Measurements from ENCODE around the gene SOX13. TPM values are rescaled to one million over a fixed set of nuclear protein-coding genes. Genes with fewer than 3 reads are reported as not detected.

SOX13 gene
- total and polyA plus RNA-seq, 10 of the 15 experiments (the other 5 are each of a cell fraction or from before 2014, with no cell fraction given), result 0.04 to 0.31 (median 0.11) TPM; not detected in 7

DNA sequence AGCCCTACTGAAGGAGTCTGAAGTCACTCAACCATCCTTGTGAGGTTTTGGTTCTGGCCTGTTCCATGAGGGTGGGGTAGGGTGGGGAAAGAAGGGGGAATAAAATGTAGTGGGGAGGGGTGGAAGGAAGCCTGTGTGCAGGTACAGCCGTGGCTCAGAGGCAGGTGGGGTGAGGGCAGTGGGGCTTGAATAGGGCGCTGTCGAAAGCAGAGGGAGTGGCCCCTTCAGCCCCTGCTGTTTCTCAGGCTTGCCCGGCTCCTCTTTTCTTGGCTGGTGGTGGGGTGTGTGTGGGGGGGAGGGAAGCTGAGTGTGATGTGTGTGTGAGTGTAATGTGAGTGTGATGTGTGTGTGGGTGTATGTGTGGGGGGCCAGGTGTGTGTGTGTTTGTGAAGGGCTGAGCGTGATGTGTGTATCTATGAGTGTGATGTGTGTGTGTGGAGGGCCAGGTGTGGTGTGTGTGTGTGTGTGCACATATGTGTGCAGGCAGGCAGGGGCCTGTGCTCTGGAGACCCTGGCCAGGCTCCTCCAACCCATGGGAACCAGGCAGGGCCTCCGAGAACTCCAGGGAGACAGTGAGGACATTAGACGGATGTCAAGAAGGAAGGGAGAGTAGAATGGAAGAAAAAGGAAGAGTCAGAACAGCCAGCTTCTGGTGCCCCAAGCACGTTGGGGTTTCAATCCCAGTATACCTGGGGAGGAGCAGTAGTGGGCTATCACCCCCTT lies 9.0 kb downstream of the SOX13 start (continued):
- TF ChIP-seq PAX5 (IDR thresholded peaks at IDR 0.05; ENCODE audit: borderline replicate concordance, low read depth, low read length) (no peak), PAX8 (IDR thresholded peaks at IDR 0.05) (no peak), ZNF217 (IDR thresholded peaks at IDR 0.05) (no peak), RAD51 (IDR thresholded peaks at IDR 0.05) (no peak)

DNA sequence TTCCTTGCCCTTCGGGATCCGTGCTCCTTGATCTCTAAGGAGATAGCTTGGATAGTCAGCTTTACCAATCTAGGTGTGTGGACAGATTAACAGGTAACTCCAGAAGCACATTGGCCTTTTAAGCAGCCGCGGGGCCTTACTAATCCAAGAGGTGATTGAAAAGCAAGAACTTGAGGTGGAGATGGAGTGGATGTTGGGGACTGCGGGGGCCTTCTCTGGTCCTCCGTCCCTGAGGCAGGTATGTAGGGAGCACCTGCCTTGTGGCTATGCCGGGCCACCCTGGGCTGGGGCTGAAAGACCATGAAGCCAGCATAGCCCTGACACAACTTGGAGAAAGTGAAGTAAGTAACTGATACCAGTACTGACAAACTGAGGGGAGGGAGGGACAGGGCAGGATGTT lies 10.6 kb downstream of the SOX13 start:
- no TSS peak for BruUV-seq (replicated peaks)
- H3K36me3 ChIP-seq (ENCODE audit: control insufficient read depth in 2 of 2, insufficient read depth in 2 of 2, low read length in 1 of 2), result no peaks in the 10 kb centered on the region
- H3K4me2 ChIP-seq (ENCODE audit: control insufficient read depth, insufficient read depth), result no peak overlapping the region
- ChIA-PET CTCF (no interaction called here), RAD21 (ENCODE audit: unreplicated experiment) (no interaction called here), SMC1A (ENCODE audit: uncharacterized antibody, unreplicated experiment) (interaction anchor here (1.2 kb wide), 1 partner anchor 45 kb away, joined by 3 read pairs; no protein-coding TSS in a partner anchor), POLR2A (no interaction called here)
- H3K79me2 ChIP-seq (ENCODE audit: control insufficient read depth, insufficient read depth, low read length), result no peaks in the 10 kb centered on the region
- no peaks in the 10 kb centered on the region for H3K9me3 ChIP-seq (replicated peaks; ENCODE audit: control insufficient read depth, insufficient read depth, low read length)
- H3K9ac ChIP-seq (ENCODE audit: control insufficient read depth, insufficient read depth, low read length), result no peak overlapping the region
- FAIRE-seq (no peak), ATAC-seq (no peak), DNase-seq (ENCODE audit: low read depth, low spot score) (no peak)
- H2AFZ ChIP-seq (ENCODE audit: control insufficient read depth, low read depth, low read length), result no peak overlapping the region
- H3K27ac ChIP-seq (ENCODE audit: control insufficient read depth, insufficient read depth), result no peak overlapping the region
- in situ Hi-C loops (cut with MboI), result no loop called here
- H3K4me3 ChIP-seq, result no peak overlapping the region
- no peaks in the 10 kb centered on the region; a peak in 1 of 4 replicates for H3K27me3 ChIP-seq (replicated peaks in 1 of 2; ENCODE audit: control insufficient read depth in 2 of 2, insufficient read depth in 2 of 2, low read length in 1 of 2)
- intact Hi-C loops (cut with micrococcal nuclease; ENCODE audit: unreplicated experiment), result no loop called here
- H4K20me1 ChIP-seq (ENCODE audit: control insufficient read depth, insufficient read depth), result no peaks in the 10 kb centered on the region
- 47% methylated on average over 7 of the region's 7 CpGs for WGBS (ENCODE audit: insufficient coverage, insufficient replicate concordance, low lambda C conversion rate, missing lambda C conversion rate)
- H3K4me1 ChIP-seq (ENCODE audit: control insufficient read depth, insufficient read depth, low read length), result no peaks in the 10 kb centered on the region
- TF ChIP-seq TAF1 (IDR thresholded peaks at IDR 0.05; ENCODE audit: borderline replicate concordance, low read depth, low read length) (no peak), FOXK2 (IDR thresholded peaks at IDR 0.05) (no peak), SP1 (IDR thresholded peaks at IDR 0.05; ENCODE audit: low read depth, low read length) (no peak), ATF7 (IDR thresholded peaks at IDR 0.05; ENCODE audit: low read depth) (no peak), HDGF (IDR thresholded peaks at IDR 0.05) (no peak), RFX5 (IDR thresholded peaks at IDR 0.05; ENCODE audit: low read depth, low read length) (no peak), MYC (IDR thresholded peaks at IDR 0.05; ENCODE audit: insufficient read depth, insufficient read length, insufficient replicate concordance, low read length, severe bottlenecking) (no peak)
- TF ChIP-seq, protein P1, sequence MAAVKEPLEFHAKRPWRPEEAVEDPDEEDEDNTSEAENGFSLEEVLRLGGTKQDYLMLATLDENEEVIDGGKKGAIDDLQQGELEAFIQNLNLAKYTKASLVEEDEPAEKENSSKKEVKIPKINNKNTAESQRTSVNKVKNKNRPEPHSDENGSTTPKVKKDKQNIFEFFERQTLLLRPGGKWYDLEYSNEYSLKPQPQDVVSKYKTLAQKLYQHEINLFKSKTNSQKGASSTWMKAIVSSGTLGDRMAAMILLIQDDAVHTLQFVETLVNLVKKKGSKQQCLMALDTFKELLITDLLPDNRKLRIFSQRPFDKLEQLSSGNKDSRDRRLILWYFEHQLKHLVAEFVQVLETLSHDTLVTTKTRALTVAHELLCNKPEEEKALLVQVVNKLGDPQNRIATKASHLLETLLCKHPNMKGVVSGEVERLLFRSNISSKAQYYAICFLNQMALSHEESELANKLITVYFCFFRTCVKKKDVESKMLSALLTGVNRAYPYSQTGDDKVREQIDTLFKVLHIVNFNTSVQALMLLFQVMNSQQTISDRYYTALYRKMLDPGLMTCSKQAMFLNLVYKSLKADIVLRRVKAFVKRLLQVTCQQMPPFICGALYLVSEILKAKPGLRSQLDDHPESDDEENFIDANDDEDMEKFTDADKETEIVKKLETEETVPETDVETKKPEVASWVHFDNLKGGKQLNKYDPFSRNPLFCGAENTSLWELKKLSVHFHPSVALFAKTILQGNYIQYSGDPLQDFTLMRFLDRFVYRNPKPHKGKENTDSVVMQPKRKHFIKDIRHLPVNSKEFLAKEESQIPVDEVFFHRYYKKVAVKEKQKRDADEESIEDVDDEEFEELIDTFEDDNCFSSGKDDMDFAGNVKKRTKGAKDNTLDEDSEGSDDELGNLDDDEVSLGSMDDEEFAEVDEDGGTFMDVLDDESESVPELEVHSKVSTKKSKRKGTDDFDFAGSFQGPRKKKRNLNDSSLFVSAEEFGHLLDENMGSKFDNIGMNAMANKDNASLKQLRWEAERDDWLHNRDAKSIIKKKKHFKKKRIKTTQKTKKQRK (IDR thresholded peaks at IDR 0.05; ENCODE audit: low read depth, low read length), result no peak
- TF ChIP-seq, protein P2, sequence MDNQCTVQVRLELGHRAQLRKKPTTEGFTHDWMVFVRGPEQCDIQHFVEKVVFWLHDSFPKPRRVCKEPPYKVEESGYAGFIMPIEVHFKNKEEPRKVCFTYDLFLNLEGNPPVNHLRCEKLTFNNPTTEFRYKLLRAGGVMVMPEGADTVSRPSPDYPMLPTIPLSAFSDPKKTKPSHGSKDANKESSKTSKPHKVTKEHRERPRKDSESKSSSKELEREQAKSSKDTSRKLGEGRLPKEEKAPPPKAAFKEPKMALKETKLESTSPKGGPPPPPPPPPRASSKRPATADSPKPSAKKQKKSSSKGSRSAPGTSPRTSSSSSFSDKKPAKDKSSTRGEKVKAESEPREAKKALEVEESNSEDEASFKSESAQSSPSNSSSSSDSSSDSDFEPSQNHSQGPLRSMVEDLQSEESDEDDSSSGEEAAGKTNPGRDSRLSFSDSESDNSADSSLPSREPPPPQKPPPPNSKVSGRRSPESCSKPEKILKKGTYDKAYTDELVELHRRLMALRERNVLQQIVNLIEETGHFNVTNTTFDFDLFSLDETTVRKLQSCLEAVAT (IDR thresholded peaks at IDR 0.05), result no peak
- TF ChIP-seq, protein P3, sequence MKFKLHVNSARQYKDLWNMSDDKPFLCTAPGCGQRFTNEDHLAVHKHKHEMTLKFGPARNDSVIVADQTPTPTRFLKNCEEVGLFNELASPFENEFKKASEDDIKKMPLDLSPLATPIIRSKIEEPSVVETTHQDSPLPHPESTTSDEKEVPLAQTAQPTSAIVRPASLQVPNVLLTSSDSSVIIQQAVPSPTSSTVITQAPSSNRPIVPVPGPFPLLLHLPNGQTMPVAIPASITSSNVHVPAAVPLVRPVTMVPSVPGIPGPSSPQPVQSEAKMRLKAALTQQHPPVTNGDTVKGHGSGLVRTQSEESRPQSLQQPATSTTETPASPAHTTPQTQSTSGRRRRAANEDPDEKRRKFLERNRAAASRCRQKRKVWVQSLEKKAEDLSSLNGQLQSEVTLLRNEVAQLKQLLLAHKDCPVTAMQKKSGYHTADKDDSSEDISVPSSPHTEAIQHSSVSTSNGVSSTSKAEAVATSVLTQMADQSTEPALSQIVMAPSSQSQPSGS (IDR thresholded peaks at IDR 0.05; ENCODE audit: low read length), result no peak
